Fibroblast of pulmonary artery (primary cell): ENCODE results near the gene COL5A1.

ENCODE experiments used
- DNase-seq: peaks from one replicate; pipeline ENCODE4 v3.0.0-alpha.2; 2010; ENCODE audit warnings: low read depth
- H3K4me3 ChIP-seq: replicated peaks from 2 replicates; pipeline ENCODE4 v1.5.1; 2011; ENCODE audit warnings: low read depth, mild to moderate bottlenecking, control low read depth, low read length, moderate library complexity
- TF ChIP-seq, protein P1 (sequence below): IDR thresholded peaks from 2 replicates; pipeline ENCODE4 v1.5.1; 2011; ENCODE audit warnings: mild to moderate bottlenecking, control low read depth, low read length, inconsistent platforms; ENCODE audit errors: missing control alignments

COL5A1 gene

DNA sequence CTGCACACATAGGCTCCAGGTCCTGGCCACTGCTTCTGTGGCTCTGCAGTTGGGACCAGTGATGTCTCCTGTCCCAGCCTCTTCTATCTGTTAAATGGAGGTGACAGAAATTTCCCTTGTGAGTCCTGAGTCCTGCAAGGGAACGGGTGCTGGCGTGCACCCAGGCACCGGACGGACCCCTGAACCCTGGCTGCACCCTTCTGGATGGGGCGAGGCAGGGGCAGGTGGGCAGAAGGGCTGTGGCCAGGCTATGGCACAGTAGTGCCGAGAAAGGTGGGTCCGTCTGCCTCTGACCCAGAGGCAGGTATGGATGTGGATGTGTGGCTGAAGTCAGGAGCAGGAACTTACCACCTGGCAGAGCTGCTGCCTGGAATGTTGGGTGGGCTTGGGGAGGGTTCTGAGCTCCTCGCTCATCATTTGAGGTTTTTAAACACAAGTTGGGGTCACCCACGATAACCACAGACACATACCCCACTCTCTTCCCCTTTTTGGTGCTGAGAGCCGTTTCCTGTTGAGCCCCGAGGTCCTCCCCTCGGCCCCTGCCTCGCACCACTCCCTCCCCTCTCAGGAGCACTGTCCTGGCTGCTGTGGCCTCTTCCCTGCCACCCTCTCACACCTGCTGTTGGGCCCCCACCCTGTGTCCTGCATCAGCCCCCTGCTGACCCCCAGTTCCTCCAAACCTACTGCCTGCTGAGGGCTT is 82.0 kb downstream of the COL5A1 start:
- TF ChIP-seq, protein P1, sequence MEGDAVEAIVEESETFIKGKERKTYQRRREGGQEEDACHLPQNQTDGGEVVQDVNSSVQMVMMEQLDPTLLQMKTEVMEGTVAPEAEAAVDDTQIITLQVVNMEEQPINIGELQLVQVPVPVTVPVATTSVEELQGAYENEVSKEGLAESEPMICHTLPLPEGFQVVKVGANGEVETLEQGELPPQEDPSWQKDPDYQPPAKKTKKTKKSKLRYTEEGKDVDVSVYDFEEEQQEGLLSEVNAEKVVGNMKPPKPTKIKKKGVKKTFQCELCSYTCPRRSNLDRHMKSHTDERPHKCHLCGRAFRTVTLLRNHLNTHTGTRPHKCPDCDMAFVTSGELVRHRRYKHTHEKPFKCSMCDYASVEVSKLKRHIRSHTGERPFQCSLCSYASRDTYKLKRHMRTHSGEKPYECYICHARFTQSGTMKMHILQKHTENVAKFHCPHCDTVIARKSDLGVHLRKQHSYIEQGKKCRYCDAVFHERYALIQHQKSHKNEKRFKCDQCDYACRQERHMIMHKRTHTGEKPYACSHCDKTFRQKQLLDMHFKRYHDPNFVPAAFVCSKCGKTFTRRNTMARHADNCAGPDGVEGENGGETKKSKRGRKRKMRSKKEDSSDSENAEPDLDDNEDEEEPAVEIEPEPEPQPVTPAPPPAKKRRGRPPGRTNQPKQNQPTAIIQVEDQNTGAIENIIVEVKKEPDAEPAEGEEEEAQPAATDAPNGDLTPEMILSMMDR: no peak
- DNase-seq: no peak
- no peak overlapping the region for H3K4me3 ChIP-seq

DNA sequence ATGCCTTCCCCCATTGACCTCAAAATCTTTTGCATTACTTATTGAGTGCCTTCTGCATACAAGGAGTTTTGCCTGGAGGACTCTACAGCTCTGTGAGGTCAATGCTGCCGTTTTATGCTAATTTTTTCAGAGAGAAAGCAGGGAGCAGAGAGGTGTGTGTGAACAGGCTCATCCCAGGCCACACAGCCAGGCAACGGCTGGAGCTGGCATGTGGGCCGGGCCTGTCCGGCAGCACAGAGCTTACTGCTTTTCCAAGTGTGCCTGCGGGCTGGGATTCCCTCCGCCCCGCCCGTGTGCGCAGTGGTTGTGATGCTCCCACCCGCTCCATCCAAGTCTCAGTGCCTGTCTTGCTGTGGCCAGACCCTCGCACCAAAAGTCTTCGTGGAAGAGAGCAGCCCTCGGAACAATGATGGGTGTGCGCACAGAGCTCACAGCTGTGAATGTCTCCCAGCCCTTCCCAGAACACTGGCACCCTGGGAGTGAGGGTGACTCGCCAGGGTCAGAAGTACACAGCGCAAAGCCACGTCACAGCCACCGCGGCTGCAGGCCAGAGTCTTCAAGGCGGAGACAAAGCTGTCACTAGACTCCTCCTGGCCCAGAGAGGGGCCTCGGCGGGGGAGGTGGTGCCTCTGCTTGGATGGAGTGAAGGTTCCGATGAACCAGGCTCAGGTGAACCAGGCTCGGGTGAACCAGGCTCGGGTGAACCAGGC is 82.8 kb downstream of the COL5A1 start:
- peak; percentile 30 for DNase-seq
- TF ChIP-seq, protein P1: no peak
- H3K4me3 ChIP-seq: no peak overlapping the region

GRCh38 chr9:134724912-134725604 is 83.5 kb downstream of the COL5A1 start:
- H3K4me3 ChIP-seq: no peak overlapping the region
- TF ChIP-seq, protein P1: no peak
- DNase-seq: no peak

GRCh38 chr9:134725605-134725940 is 84.0 kb downstream of the COL5A1 start:
- no peak for DNase-seq
- TF ChIP-seq, protein P1: no peak
- H3K4me3 ChIP-seq: no peak overlapping the region

DNA sequence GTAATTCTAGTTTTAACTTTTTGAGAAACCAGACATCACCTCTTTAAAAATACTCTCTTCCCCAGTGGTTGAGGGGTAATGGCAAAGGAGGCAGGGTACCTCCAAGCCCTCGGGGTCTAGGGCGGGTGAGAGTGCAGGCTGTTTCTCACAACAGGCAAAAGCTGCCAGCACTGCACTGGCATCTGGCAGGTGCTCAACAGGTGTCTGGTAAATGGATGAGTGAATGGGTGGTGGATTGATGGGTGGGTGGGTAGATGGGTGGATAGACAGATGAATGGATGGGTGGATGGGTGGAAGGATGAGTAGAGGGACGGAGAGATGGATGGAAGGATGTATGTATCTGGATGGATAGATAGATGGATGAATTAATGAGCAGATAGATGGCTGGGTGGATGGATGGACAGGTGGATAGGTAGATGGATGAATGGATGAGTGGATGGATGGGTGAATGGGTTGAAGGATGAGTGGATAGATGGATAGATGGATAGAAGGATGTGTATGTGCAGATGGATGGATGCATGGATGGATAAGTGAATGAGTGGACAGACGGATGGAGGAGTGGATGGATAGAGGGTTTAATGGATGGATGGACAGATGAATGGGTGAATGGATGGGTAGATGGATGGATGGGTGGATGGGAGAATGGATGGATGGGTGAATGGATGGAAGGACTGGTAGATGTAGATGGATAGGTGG is 84.6 kb downstream of the COL5A1 start:
- no peak for DNase-seq
- H3K4me3 ChIP-seq: no peak overlapping the region
- TF ChIP-seq, protein P1: no peak

DNA sequence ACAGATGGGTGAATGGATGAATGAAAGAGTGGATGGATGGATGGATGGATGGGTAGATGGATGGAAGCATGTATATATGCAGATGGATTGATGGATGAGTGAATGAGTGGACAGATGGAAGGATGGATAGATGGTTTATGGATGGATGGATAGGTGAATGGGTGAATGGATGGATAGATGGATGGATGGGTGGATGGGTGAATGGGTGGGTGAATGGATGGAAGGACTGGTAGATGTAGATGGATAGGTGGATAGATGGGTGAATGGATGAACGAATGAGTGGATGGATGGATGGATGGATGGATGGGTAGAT is 85.1 kb downstream of the COL5A1 start:
- H3K4me3 ChIP-seq: no peak overlapping the region
- DNase-seq: no peak
- TF ChIP-seq, protein P1: no peak
